GM18505 (cell line): Measurements from ENCODE around the gene ADD1.

Source experiments
- ATAC-seq: cut with Tn5 transposase; IDR thresholded peaks from one replicate; pipeline ENCODE4 v1.9.1; 2021; ENCODE audit not compliant: unreplicated experiment
- POLR2A ChIP-seq: IDR thresholded peaks from 4 replicates; pipeline ENCODE4 v1.6.1; 2011; ENCODE audit warnings: borderline replicate concordance; ENCODE audit not compliant: insufficient read depth, insufficient read length; ENCODE audit errors: extremely low read depth

ADD1 gene

GRCh38 chr4:2843263-2843940 lies at the start of gene ADD1:
Gene ADD1, plus strand, starts transcription at chr4:2843844. Its CDS starts 32,072 bp downstream, at chr4:2875916.
- TF ChIP-seq POLR2A, result peak; percentile 85
- peak; percentile 83 for ATAC-seq

- ATAC-seq, result no peak
- no peak for TF ChIP-seq POLR2A
Measured at GRCh38 chr4:2794486-2795299, 49.0 kb upstream of the ADD1 start.

GRCh38 chr4:2795300-2795892 lies 48.2 kb upstream of the ADD1 start:
- TF ChIP-seq POLR2A, result no peak
- ATAC-seq, result no peak

GRCh38 chr4:2795893-2796848 lies 47.5 kb upstream of the ADD1 start:
- ATAC-seq, result no peak
- TF ChIP-seq POLR2A, result no peak

GRCh38 chr4:2796849-2797544 lies 46.6 kb upstream of the ADD1 start:
- TF ChIP-seq POLR2A, result no peak
- no peak for ATAC-seq

- no peak for TF ChIP-seq POLR2A
- ATAC-seq, result no peak
Measured at GRCh38 chr4:2797545-2798305, 45.9 kb upstream of the ADD1 start.

- peak; percentile 45 for TF ChIP-seq POLR2A
- ATAC-seq, result peak; percentile 38
Measured at GRCh38 chr4:2798399-2799223, 45.0 kb upstream of the ADD1 start.

- TF ChIP-seq POLR2A, result no peak
- no peak for ATAC-seq
Measured at GRCh38 chr4:2799224-2799911, 44.3 kb upstream of the ADD1 start.

GRCh38 chr4:2799971-2800690 lies 43.5 kb upstream of the ADD1 start:
- no peak for TF ChIP-seq POLR2A
- ATAC-seq, result no peak

- peak; percentile 42 for ATAC-seq
- TF ChIP-seq POLR2A, result peak; percentile 19
Measured at GRCh38 chr4:2800691-2801596, 42.7 kb upstream of the ADD1 start.
